Measurements from ENCODE around the gene MS4A4A.

DNA sequence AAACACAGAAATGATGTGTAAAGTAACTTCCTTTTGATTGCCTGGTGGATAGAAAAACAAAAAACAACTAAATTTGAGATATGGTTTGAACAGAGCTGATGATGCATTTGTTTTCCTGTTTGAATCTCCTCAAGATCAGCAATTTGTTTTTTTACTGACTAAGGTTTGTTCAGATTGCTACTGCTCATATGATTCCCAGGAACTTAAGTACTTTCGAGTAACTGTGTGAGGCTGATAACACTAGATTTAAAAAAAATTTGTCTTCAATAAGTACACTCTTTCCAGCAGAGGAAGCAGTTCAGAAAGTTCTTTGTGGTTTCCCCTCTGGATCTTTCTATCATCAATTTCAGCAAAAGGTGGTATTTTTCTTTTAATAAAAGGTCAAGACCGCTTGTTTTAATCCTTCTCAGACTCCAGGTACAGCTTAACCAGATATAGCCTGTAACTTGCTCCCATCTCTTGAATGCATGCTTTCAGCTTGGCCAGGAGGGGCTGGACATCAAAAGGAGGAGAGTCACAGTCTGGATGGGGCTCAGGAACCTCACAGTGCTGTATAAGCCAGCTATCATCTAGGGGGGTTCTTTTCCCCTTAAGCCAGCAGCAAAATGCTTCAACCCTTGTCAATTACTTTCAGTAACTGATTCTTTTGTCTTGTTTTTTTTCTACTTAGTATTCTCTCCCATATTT, 34.3 kb downstream of the MS4A4A start:
- TF ChIP-seq CTCF (IDR thresholded peaks at IDR 0.05; ENCODE audit: poor library complexity), result no peak
- TF ChIP-seq EZH2 (IDR thresholded peaks at IDR 0.05; ENCODE audit: borderline replicate concordance), result no peak

Measured in hepatocyte (in vitro differentiated cells).